HL-60/S4 (cell line): ENCODE data around the gene KIAA1671.
"Not testable (repeated sequence)": the region's sequence is repeated elsewhere in the genome, so short reads cannot be mapped to it uniquely, and the experiment has no call there.

ENCODE experiments used
- in situ Hi-C: fragments of 300-500 bp; cut with MboI; formaldehyde crosslinking; loops from 2 replicates; pipeline ENCODE4 v1.14.3; 2022; ENCODE audit warnings: low sequenced_read_pairs

Gene KIAA1671

DNA sequence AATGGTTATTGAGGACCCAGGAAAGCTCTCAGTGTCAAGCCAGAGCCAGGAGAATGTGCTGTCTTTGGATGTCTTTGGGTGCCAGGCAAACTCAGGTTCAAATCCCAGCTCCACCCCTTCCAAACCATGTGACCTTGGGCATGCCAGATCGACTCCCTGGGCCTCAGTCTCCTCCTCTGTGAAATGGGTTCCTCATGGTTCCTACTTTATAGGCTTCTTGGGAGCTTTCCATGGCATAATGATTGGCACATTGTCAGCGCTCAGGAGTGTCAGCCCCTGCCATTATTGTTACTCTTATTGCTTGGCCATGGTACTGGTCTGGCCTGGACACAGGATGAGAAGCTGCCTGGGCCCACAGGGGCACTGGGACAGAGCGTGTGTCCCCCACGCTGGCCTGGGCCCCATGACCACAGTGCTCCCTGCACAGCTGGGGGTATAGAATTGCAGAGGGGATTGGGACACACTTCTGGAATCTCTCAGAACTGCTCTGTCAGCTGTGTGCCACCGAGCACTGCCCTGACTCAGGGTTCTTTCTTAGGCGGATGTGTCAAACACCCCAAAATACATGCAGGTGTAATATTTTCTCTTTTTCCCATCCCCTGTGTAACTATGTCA is 209.5 kb downstream of the KIAA1671 start:
- in situ Hi-C loops = no loop called here

DNA sequence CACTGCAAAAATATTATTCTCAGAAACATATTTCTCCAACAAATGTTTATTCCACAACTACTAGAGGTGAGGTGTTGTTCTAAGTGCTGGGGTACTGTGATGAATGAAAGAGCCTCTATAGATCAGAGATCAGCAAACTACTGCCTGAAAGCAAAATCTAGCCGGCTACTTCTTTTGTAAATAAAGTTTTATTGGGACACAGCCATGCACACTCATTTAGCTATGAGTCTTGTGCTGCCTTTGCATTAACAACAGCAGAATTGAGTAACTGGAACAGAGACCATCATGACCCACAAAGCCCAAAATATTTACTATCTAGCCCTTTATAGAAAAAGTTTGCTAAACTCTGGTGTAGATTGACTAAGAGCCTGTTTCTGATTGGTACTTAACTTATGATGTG is 210.0 kb downstream of the KIAA1671 start:
- in situ Hi-C loops = no loop called here

DNA sequence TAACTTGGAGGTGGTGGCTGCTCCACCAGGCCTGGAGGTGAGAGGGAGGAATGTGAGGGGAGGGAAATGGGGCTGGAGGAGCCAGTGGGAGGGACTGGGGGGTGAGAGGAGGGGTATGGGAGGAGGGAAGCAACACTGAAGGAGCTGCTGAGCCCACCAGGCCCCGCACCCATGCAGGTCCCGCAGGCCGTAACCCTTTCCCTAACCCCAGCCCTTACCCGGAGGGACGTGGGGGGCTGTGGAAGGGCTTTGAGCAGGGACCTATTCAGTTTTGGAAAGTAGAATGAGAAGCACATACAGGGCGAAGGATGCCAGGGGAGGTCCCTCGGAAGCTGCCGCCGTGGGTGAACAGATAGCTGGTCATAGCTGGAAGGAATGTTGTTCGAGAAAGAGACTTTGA is 213.3 kb downstream of the KIAA1671 start:
- in situ Hi-C loops = no loop called here

DNA sequence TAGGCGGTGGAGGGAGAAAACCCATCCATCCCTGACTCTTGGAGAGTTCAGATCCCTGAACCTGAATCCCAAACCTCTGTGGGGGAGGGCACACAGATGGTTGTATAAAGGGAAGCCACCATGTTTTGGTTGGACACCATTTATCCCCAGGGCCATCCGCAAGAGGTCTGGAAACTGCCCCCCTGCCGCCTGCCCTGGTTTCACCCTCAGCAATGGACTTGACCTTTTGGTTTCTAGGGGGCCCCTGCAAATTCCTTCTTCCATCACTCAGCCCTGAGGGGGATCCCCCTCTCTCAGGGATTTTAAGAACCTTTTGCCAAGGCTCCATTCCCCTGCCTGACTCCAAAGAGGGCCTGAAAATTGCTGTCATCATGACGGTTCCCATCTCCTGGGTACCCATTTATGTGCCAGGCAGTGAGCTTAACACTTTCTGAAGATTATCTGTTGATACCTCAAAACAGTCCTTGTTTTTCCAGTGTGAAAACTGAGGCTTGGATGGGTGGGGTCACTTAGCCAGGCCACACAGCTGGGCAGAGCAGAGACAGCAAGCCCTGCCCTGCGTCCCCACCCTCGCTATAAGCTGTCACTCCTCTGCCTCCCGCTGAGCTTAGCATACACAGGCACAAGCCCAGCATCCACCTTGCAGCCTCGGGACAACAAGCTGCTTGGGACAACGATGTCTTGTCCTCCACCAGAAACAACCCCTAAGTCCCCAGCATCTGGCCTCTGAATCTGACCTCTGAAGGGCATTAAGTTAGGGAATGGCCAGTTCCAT is 213.9 kb downstream of the KIAA1671 start:
- in situ Hi-C loops = no loop called here

DNA sequence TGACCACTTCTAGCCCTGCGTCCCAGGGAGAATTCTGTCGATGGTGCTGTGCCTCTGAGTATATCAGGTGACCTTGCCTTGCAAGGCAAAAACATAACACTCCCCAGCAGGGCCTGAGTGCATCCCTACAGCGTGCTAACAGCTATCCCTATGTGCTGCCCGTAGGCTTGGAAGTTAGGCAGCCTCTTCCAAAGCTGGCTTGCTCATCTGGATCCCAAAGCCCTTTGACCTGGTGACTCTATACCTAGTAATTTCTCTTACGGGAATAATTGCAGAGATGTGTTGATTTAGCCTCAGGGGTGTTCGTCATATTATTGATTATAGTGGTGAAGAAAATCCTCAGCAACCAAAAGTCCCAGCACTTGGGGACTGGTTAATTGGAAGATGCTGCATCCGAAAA is 214.6 kb downstream of the KIAA1671 start:
- in situ Hi-C loops = no loop called here

DNA sequence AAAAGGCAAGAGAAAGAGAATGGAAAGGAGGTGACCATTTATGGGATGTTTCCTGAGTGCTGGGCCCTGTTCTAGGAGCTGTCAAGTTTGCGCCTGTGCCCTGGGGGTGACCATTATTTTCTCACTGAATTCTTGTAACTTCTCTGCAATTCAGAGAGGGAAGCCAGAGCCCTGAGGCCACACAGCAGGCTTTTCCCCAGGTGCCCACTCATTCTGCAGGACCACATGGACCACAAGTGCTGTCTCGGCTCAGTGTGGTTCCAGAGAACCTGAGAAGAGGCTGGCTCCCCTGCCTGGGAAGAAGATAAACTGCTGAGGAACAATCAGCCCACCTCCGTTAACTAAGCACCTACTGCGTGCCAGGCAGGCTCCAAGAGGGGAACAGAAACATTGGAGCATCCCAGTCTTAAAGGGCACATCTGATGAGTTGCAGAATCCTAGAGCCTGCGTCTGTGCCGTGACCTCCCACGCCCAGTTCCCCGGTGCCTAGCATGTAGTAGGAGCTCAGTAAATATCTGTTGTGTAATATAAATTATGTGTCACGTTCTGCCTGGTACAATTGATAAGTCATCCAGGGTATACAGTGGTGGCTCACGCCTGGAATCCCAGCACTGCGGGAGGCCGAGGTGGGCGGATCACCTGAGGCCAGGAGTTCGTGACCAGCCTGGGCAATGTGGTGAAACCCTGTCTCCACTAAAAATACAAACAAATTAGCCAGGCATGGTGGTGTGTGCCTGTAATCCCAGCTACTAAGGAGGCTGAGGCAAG is 215.5 kb downstream of the KIAA1671 start:
- in situ Hi-C loops = no loop called here

DNA sequence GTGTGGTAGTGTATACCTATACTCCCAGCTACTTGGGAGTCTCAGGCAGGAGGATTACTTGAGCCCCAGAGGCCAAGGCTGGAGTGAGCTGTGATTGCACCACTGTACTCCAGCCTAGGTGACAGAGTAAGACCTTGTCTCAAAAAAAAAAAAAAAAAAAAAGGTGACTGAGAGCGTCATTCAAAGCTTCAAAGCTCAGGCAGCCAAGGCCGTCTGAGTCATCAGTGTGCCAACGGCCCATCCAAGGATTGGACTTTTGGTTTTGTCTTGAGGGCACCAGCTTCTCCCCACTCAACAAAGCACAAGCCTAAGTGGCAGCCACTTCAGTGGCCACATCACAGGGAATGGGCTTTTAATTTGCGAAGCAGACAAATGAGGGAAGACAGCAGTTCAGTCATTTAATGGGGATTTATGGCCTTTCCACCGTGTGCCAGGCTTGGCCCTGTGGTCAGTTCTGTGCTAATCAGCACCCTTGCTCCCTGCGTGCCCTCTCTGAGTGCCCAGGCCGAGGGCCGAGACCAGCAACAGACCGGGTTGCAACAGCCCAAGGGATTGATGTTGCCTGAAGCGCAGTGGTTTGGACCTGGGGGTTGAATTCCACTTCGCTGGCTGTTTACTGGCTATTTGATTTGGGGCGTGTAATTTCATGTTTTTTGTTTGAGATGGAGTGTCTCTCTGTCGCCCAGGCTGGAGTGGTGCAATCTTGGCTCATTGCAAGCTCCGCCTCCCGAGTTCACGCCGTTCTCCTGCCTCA is 216.9 kb downstream of the KIAA1671 start:
- in situ Hi-C loops = no loop called here

DNA sequence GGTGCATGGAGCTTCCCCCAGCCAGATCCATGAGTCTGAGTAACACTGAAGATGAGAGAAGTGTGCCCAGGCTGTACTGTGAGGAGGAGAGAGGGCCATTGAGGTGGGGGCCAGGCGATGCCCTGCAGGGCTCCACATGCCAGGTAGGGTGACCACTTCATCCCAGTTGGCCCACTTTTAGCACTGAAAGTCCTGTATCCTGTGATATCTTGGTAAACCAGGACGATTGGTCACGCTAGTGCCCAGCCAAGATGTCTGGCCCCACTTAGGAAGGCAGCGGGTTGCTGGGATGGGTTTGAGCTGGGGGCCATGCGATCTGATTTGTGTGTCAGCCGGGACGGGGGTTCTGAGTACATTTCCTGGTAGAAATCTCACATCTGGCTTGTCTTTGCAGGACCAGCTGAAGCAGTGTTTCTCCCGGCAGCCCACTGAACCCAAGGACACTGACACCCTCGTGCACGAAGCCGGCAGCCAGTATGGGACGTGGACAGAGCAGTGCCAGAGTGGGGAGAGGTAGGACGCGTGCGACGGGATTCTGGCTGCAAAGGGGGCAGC is 218.0 kb downstream of the KIAA1671 start:
- in situ Hi-C loops = no loop called here

DNA sequence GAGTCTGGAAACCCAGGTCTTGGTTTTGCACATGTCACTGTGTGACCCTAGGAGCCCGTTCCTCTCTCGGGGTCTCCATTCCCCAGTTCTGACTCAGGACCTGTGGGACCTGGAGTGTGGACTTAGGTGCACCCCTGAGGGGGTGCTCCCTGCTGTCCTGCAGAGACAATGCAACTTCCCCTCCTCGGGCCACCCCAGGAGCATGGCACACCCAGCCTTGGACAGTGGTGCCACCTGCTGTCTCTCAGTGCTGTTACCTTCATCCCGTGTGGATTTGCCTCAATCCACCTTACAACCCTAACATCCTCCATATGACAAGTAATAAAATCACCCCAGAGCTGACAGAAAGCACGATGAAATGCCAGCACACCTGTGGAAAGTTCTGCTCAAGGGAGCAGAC is 219.6 kb downstream of the KIAA1671 start:
- in situ Hi-C loops = no loop called here

DNA sequence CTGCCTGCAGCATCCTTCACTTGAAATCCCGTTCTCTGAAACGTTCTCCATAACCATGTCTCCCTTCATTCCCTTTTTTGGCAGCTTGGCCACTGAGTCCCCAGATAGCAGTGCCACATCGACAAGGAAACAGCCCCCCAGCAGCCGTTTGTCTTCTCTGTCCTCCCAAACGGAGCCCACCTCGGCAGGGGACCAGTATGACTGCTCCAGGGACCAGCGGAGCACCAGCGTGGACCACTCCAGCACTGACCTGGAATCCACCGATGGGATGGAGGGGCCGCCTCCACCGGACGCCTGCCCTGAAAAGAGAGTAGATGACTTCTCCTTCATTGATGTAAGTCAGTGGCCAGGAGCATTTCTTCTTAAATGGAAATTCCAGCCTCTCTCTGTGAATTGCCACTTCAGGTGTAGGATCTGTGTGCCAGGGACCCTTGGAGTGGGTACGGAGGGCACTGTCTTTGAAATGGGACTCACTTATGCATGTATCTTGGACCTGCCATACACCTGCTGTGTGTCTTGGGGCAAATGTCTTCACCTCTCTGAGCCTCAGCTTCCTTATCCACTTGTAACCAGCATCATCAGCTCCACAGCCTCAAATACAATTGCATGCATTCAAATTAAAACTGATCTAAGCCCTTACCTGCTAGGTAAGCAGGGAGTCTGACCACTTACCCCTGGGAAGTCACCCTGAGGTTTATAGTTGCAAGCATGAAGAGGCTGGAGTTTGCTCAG is 221.8 kb downstream of the KIAA1671 start:
- in situ Hi-C loops = no loop called here

DNA sequence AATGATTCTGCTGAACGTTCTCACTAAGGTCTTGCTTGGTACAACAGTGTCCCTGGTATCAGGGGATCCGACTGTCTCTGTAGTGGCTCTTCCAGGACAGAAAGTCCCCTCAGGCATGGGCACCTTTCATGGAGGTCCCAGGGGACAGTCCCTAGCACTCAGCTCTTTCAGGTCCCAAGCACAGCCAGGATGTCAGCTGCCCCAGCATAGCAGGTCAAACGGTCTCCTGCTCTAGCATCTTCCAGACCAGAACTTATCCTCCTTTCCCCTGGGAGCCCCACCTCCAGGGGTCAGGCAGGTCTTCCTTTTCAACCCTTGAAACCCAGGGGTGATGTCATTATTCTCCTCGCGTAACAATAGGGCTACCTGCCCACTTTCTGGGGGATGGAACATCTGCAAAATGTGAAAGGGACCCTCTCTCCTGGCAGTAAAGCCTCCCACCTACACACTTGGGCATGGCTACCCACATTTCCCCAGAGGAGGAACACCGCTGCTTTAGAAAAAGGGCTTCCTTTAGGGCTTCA is 222.4 kb downstream of the KIAA1671 start:
- in situ Hi-C loops = no loop called here

DNA sequence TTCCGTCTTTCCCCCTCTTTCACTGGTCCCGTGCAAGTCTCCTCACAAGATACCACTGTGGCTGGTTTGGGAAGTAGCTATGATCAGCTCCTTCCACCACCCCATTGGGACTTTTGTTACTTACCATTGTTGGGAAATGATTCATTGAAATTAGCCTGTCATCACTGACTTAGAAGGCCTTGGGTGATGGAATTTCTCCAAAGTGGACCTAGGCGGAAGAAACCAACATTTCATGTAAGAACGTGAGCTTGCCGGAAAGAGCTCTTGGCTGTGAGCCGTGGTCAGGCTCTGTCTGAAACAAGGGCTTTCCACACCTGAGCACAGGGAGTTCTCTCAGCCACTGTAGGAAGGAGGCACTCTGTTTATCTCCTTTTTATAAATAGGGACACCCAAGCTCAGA is 223.7 kb downstream of the KIAA1671 start:
- in situ Hi-C loops = no loop called here

DNA sequence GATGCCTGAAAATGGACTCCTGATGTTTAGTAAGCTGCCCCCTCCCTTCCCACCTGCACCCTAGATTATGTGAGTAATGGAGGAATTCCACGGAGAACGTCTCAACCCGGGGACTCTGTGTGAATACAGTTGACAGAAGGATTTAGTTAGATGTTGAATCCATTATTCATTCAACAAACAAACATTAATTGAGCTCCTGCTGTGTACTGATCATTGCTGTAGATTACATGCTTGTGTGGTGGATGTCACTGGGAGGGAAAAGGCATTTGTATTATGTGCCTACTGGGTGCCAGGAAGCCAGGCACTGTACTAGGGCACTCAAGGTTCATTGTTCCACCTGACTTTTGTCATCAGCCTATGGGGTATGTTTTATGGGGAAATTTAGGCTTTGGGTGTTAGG is 224.3 kb downstream of the KIAA1671 start:
- in situ Hi-C loops = no loop called here

DNA sequence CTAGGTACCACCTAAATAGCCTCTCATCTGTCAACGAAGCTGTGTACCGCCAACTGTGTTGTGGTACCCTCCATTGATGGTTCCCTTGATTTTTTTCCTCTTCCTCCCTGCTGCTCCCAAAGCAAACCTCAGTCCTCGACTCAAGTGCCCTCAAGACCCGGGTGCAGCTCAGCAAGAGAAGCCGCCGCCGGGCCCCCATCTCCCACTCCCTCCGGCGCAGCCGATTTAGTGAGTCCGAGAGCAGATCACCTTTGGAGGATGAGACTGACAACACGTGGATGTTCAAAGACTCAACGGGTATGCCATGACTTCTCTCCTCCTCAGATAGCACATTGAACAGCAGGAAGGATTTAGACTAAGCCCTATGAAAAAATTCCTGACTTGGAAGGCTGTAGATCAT is 224.7 kb downstream of the KIAA1671 start:
- in situ Hi-C loops = no loop called here

DNA sequence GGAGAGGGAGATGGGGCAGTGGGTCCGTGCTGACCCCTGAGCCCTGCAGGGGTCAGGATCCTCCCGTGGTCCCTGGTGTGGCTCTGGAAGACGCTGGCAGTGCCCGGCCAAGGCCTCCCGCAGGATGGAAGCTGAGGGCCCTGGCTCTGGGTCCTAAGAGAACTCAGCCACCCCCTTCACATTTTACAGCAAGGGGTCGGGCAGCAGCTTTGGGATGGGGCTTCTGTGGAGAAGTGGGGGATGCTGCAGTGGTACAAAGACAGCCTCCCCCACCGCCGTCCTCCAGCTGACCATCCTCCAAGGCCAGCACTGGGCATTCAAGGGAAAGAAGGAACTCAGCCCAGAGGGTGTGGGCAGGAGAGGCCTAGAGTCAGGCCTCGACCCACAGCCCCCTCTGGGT is 225.4 kb downstream of the KIAA1671 start:
- in situ Hi-C loops = no loop called here

DNA sequence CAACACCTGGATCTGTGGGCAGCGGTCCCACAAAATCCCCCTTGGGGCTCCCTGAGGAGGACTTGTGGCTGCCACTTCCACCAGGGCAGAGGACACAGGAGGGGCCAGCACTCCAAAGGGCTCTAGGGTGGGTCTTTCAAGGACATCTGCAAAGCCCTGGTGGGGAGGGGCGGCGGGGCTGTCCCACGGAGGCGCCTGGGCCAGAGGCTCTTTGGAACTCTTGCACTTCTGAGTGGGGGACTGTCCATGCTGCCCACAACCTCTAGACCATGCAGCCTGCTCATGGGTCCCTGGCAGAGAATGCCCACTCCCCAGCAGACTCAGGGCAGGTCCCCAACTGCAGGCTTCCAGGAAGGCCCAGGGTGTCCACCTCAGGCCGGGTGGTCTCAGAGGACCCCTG is 225.8 kb downstream of the KIAA1671 start:
- in situ Hi-C loops = not testable (repeated sequence)

DNA sequence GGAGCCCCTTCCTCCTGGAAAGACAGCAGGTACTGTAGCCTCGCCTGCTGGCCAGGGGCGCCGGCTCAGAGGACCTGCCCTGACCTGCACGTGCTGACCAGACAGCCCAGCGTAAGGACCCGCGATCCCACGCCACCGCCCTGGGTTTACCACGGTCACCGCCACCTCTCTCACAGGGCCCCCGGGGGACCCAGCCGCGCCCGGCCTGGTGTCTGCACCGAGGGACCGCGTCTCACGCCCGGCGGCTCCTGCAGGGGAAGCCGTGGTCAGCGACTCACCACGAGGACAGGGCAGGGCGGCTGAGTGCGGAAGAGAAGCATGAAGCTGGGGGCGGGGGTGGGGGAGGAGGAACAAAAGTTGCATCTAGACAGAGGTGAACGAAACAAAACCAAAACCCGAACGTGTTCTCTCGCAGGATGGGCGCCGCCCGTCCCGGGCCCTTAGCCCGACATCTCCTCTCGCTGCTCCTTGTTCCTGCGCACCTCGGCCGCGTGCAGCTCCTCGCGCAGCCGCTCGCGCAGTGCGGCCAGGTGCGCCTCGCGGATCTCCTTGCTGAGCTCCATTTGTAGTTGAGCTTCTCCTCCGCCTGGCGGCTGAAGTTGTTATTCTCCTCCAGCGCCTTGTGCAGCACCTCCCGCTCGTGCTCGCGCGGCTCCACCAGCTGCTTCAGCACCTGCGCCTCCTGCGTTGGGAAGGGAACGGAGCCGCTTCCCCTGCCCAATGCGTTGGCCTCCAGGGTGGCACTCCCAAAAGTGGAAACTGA is 226.5 kb downstream of the KIAA1671 start:
- in situ Hi-C loops = not testable (repeated sequence)

DNA sequence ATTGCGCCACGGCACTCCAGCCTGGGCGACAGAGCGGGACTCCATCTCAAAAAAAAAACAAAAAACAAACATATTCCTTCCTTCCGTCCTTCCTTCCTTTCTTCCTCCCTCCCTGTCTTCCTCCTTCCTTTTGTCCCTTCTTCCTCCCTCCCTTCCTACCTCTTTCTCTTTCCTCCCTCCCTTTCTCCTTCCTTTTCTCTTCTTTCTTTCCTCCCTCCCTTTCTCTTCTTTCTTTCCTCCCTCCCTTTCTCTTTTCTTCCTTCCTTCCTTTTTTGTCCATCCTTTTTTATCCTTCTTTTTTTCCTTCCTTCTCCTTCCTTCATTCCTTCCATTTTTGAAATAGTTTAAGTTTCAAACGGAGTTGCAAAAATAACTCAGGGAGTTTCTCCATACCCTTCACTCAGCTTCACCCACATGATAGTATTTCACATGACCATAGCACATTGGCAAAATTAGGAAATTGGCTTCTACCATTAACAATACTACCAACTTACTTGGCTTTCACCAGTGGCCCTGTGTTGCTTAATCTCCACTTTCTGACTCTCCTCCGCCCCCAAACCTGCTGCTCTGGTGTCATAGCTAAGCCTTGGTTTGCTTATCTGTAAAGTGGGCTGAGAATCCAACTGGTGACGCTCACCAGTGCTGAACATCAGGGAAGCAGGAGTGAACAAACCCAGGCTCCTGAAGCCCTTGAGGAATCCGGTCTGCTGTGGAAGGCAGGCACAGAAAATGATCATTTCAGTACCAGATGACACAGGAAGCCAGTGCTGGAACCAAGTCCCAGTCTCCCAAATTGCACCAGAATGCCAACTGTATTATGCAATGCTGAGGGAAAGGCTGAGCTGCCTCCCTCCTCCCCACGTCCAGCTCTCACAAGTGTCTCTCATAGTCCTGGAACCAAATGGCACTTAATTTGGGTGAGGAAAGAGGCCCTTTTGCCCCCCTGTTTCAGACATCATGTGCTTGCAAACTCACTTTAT is 229.9 kb downstream of the KIAA1671 start:
- in situ Hi-C loops = no loop called here
